CD4-positive, alpha-beta T cell (primary cell): Measurements from ENCODE around the gene SYTL3. TPM values are rescaled to one million over a fixed set of nuclear protein-coding genes. Genes with fewer than 3 reads are reported as not detected.

Experiments used
- ATAC-seq: fragments of 200-7000 bp; cut with Tn5 transposase; one replicate; pipeline ENCODE4 v1.10.0; 2022; ENCODE audit warnings: mild to moderate bottlenecking; ENCODE audit not compliant: poor library complexity
- CTCF ChIA-PET: fragments of 350-600 bp; sonication (Branson Sonifier 250); formaldehyde crosslinking; loops from one replicate; lab custom pipeline; 2021; ENCODE audit warnings: antibody characterized with exemption, inconsistent platforms; lab: Charles Lee
- POLR2A ChIA-PET: fragments of 350-600 bp; sonication (Branson Sonifier 250); formaldehyde crosslinking; loops from one replicate; lab custom pipeline; 2021; ENCODE audit warnings: antibody characterized with exemption, inconsistent platforms; lab: Charles Lee
- DNase-seq, 14 experiments: peaks; one replicate each; pipeline ENCODE4 v3.0.0-alpha.2; 2013 to 2020; ENCODE audit warnings: mixed read lengths in 2 of 14
- H3K27ac ChIP-seq, 2 donors: one replicate each; pipeline versions ENCODE4 v1.5.1 to v1.7.0; 2013; ENCODE audit warnings: low read length in 2 of 2, low read depth in 1 of 2, mild to moderate bottlenecking in 1 of 2
- H3K27me3 ChIP-seq, 2 experiments: 1 replicate in 1 of 2; 2 replicates in 1 of 2; pipeline versions ENCODE4 v1.6.1 to v1.7.0; 2013; ENCODE audit warnings: low read length in 2 of 2, control low read depth in 1 of 2, mild to moderate bottlenecking in 1 of 2, moderate library complexity in 1 of 2; ENCODE audit not compliant: insufficient read depth in 2 of 2, control insufficient read depth in 1 of 2
- H3K36me3 ChIP-seq: one replicate; pipeline ENCODE4 v1.6.1; 2013; ENCODE audit warnings: low read length, control low read depth; ENCODE audit not compliant: insufficient read depth
- H3K4me1 ChIP-seq: one replicate; pipeline ENCODE4 v1.6.1; 2013; ENCODE audit warnings: low read length, control low read depth; ENCODE audit not compliant: insufficient read depth
- H3K4me3 ChIP-seq: one replicate; pipeline ENCODE4 v1.5.1; 2013; ENCODE audit warnings: mild to moderate bottlenecking, low read length, moderate library complexity
- H3K9me3 ChIP-seq, 2 experiments: 1 replicate in 1 of 2; 2 replicates in 1 of 2; pipeline versions ENCODE4 v1.6.1 to v1.7.0; 2013; ENCODE audit warnings: low read length in 2 of 2, mild to moderate bottlenecking in 2 of 2, control low read depth in 1 of 2, moderate library complexity in 1 of 2; ENCODE audit not compliant: control insufficient read depth in 1 of 2, insufficient read depth in 1 of 2
- H3K27ac Mint-ChIP-seq: one replicate; pipeline ENCODE4 v1.8.0; 2020; ENCODE audit warnings: mixed read lengths
- H3K27me3 Mint-ChIP-seq: one replicate; pipeline ENCODE4 v1.8.0; 2021; ENCODE audit warnings: mixed read lengths
- H3K36me3 Mint-ChIP-seq: one replicate; pipeline ENCODE4 v1.8.0; 2021; ENCODE audit warnings: low read depth, mixed read lengths
- H3K4me1 Mint-ChIP-seq: one replicate; pipeline ENCODE4 v1.8.0; 2021; ENCODE audit warnings: low read depth, mixed read lengths
- H3K4me3 Mint-ChIP-seq: one replicate; pipeline ENCODE4 v1.8.0; 2020; ENCODE audit warnings: mild to moderate bottlenecking, mixed read lengths
- H3K9me3 Mint-ChIP-seq: one replicate; pipeline ENCODE4 v1.8.0; 2020; ENCODE audit warnings: mixed read lengths
- CTCF ChIP-seq: fragments of 200-600 bp; IDR thresholded peaks from one replicate; pipeline ENCODE4 v1.8.0; 2022; ENCODE audit warnings: antibody characterized with exemption, mild to moderate bottlenecking
- intact Hi-C, 2 experiments: fragments of 100-400 bp; cut with DNase I in 1 of 2; cut with micrococcal nuclease in 1 of 2; formaldehyde crosslinking; loops; one replicate each; pipeline versions ENCODE4 v1.15.1 to v1.9.0; 2023 to 2025; cut with DNase I, micrococcal nuclease
- total RNA-seq, 174 experiments: library from RNA in 2 of 174; stranded (reverse) in 2 of 174; gene quantifications; one replicate each; pipeline ENCODE4 v1.2.3 and lab custom pipeline; 2021 to 2026

The SYTL3 gene
- total RNA-seq, 2 experiments from 2014 or later, result 41.2 to 42.7 TPM

- Mint-ChIP-seq H3K9me3 (no peaks in the 10 kb centered on the region), H3K4me1 (peaks cover 88% of the 10 kb centered on the region), H3K27ac (peak overlapping the region; percentile 97), H3K36me3 (peaks cover 88% of the 10 kb centered on the region), H3K27me3 (no peaks in the 10 kb centered on the region), H3K4me3 (peak overlapping the region; percentile 30)
- ChIA-PET CTCF (interaction anchor here (1.3 to 1.7 kb wide), 2 partner anchors 22 to 53 kb away, joined by 5 to 6 read pairs; no protein-coding TSS in a partner anchor), POLR2A (interaction anchor here (0.5 to 1.7 kb wide), 2 partner anchors 8 to 11 kb away, joined by 3 to 4 read pairs; no protein-coding TSS in a partner anchor)
- Histone ChIP-seq H3K36me3 (peaks cover 65% of the 10 kb centered on the region), H3K4me1 (peaks cover 65% of the 10 kb centered on the region), H3K4me3 (no peak overlapping the region), H3K27ac (no peak overlapping the region), H3K27me3 (no peaks in the 10 kb centered on the region), H3K9me3 (no peaks in the 10 kb centered on the region)
- intact Hi-C loops, result no loop called here
- DNase-seq (no peak), ATAC-seq (no peak)
- no peak for TF ChIP-seq CTCF
These were observed 11.5 kb upstream of the SYTL3 start for GRCh38 chr6:158638324-158638854.

GRCh38 chr6:158639056-158639455, 10.8 kb upstream of the SYTL3 start:
- TF ChIP-seq CTCF, result no peak
- peaks cover 65% of the 10 kb centered on the region for H3K36me3 ChIP-seq
- ATAC-seq (no peak), DNase-seq (no peak)
- Mint-ChIP-seq H3K4me3 (peak overlapping the region; percentile 30), H3K27ac (peak overlapping the region; percentile 97), H3K9me3 (no peaks in the 10 kb centered on the region), H3K36me3 (peaks cover 91% of the 10 kb centered on the region), H3K4me1 (peaks cover 89% of the 10 kb centered on the region), H3K27me3 (no peaks in the 10 kb centered on the region)
- ChIA-PET POLR2A (interaction anchor here (1.7 kb wide), 1 partner anchor 10 kb away, joined by 4 read pairs; no protein-coding TSS in a partner anchor), CTCF (interaction anchor here (0.9 to 1.6 kb wide), 2 partner anchors 21 to 52 kb away, joined by 3 to 8 read pairs; no protein-coding TSS in a partner anchor)
- H3K4me3 ChIP-seq, result no peak overlapping the region
- H3K9me3 ChIP-seq, result no peaks in the 10 kb centered on the region
- intact Hi-C loops, result no loop called here
- peaks cover 68% of the 10 kb centered on the region for H3K4me1 ChIP-seq
- peak overlapping the region in 1 of 2 donors; percentile 30 for H3K27ac ChIP-seq
- H3K27me3 ChIP-seq, result no peaks in the 10 kb centered on the region

GRCh38 chr6:158640519-158640918, 9.3 kb upstream of the SYTL3 start:
- Histone ChIP-seq H3K4me3 (no peak overlapping the region), H3K27me3 (no peaks in the 10 kb centered on the region), H3K9me3 (no peaks in the 10 kb centered on the region), H3K36me3 (peaks cover 53% of the 10 kb centered on the region), H3K4me1 (peaks cover 70% of the 10 kb centered on the region), H3K27ac (peak overlapping the region in 1 of 2 donors; percentile 33)
- H3K36me3 Mint-ChIP-seq, result peaks cover 89% of the 10 kb centered on the region
- no peaks in the 10 kb centered on the region for H3K27me3 Mint-ChIP-seq
- H3K4me3 Mint-ChIP-seq, result peak overlapping the region; percentile 17
- H3K27ac Mint-ChIP-seq, result peak overlapping the region; percentile 97
- no peak for TF ChIP-seq CTCF
- ATAC-seq (no peak), DNase-seq (no peak)
- ChIA-PET POLR2A (interaction anchor here (0.6 to 2.6 kb wide), 2 partner anchors 10 to 13 kb away, joined by 3 to 7 read pairs; no protein-coding TSS in a partner anchor), CTCF (interaction anchor here (1.6 to 5.1 kb wide), 4 partner anchors 10 to 51 kb away, joined by 5 to 18 read pairs (median 7); partner anchors contain the start of gene SYTL3)
- H3K4me1 Mint-ChIP-seq, result peaks cover 85% of the 10 kb centered on the region
- H3K9me3 Mint-ChIP-seq, result no peaks in the 10 kb centered on the region
- intact Hi-C loops, result loop anchor here (10.0 kb wide), 2 partner anchors 464 to 1266 kb away; no protein-coding TSS in a partner anchor
